ENCODE measurements around the gene NUP214.

GRCh38 chr9:131218370-131218769 is 93.0 kb downstream of the NUP214 start:
- no peak for TF ChIP-seq POLR2A (IDR thresholded peaks at IDR 0.05)
- no peak for TF ChIP-seq CTCF (IDR thresholded peaks at IDR 0.05)
